Liver (tissue), 9 donors: ENCODE data around the gene CHTF18. TPM values are rescaled to one million over a fixed set of nuclear protein-coding genes. Genes with fewer than 3 reads are reported as not detected.

Source experiments
- DNase-seq: peaks from one replicate; pipeline ENCODE4 v3.0.0-alpha.2; 2017; ENCODE audit warnings: low spot score
- H3K27ac ChIP-seq, 2 donors: one replicate each; pipeline ENCODE4 v1.7.0; 2013; ENCODE audit warnings: inconsistent platforms in 2 of 2, low read length in 2 of 2, control low read depth in 1 of 2, low read depth in 1 of 2, mild to moderate bottlenecking in 1 of 2
- H3K27me3 ChIP-seq, 4 donors: one replicate each; pipeline versions ENCODE4 v1.6.1 to v1.7.0; 2013; ENCODE audit warnings: low read length in 3 of 4, inconsistent platforms in 1 of 4, mild to moderate bottlenecking in 1 of 4, moderate library complexity in 1 of 4; ENCODE audit not compliant: control insufficient read depth in 4 of 4, insufficient read depth in 4 of 4
- H3K36me3 ChIP-seq, 4 donors: one replicate each; pipeline versions ENCODE4 v1.6.1 to v1.7.0; 2013; ENCODE audit warnings: low read length in 3 of 4, mild to moderate bottlenecking in 3 of 4, low read depth in 1 of 4, moderate library complexity in 1 of 4; ENCODE audit not compliant: control insufficient read depth in 4 of 4, insufficient read depth in 3 of 4
- H3K4me1 ChIP-seq, 4 donors: one replicate each; pipeline versions ENCODE4 v1.6.1 to v1.7.0; 2013; ENCODE audit warnings: low read length in 3 of 4, mild to moderate bottlenecking in 3 of 4, moderate library complexity in 1 of 4; ENCODE audit not compliant: control insufficient read depth in 4 of 4, insufficient read depth in 4 of 4
- H3K4me3 ChIP-seq, 3 donors: one replicate each; pipeline versions ENCODE4 v1.6.1 to v1.7.0; 2013; ENCODE audit warnings: low read length in 3 of 3, control low read depth in 1 of 3, low read depth in 1 of 3, mild to moderate bottlenecking in 1 of 3
- H3K9ac ChIP-seq, 2 donors: one replicate each; pipeline ENCODE4 v1.7.0; 2013; ENCODE audit warnings: low read length in 2 of 2, mild to moderate bottlenecking in 2 of 2, moderate library complexity in 2 of 2, control low read depth in 1 of 2, low read depth in 1 of 2
- H3K9me3 ChIP-seq, 4 donors: one replicate each; pipeline versions ENCODE4 v1.6.1 to v1.7.0; 2013; ENCODE audit warnings: low read length in 3 of 4; ENCODE audit not compliant: control insufficient read depth in 4 of 4
- ATF3 ChIP-seq: IDR thresholded peaks from 2 replicates; pipeline ENCODE4 v1.6.1; 2016; ENCODE audit warnings: antibody characterized with exemption
- CTCF ChIP-seq: fragments of 150-350 bp; IDR thresholded peaks from 2 replicates; pipeline ENCODE4 v1.5.1; 2017; ENCODE audit warnings: improper control_type of control experiment, low read depth, low read length; ENCODE audit not compliant: missing input control
- EGR1 ChIP-seq, 2 donors: IDR thresholded peaks; 2 replicates each; pipeline ENCODE4 v1.6.1; 2016 to 2018; ENCODE audit warnings: antibody characterized with exemption in 2 of 2, low read depth in 2 of 2
- FOXA1 ChIP-seq: IDR thresholded peaks from 2 replicates; pipeline ENCODE4 v1.6.1; 2016; ENCODE audit warnings: antibody characterized with exemption
- FOXA2 ChIP-seq: IDR thresholded peaks from 2 replicates; pipeline ENCODE4 v1.6.1; 2016; ENCODE audit warnings: antibody characterized with exemption
- GABPA ChIP-seq, 2 donors: IDR thresholded peaks in 1 of 2; conservative IDR thresholded peaks in 1 of 2; 2 replicates each; pipeline ENCODE4 v1.6.1; 2016; ENCODE audit warnings: antibody characterized with exemption in 2 of 2, mild to moderate bottlenecking in 1 of 2, moderate library complexity in 1 of 2
- HNF4A ChIP-seq, 2 donors: conservative IDR thresholded peaks; 2 replicates each; pipeline ENCODE4 v1.6.1; 2016; ENCODE audit warnings: antibody characterized with exemption in 2 of 2, mild to moderate bottlenecking in 2 of 2
- HNF4G ChIP-seq: IDR thresholded peaks from 2 replicates; pipeline ENCODE4 v1.6.1; 2016; ENCODE audit warnings: antibody characterized with exemption
- JUND ChIP-seq, 2 donors: IDR thresholded peaks; 2 replicates each; pipeline ENCODE4 v1.6.1; 2016; ENCODE audit warnings: antibody characterized with exemption in 2 of 2
- MAX ChIP-seq: IDR thresholded peaks from 2 replicates; pipeline ENCODE4 v1.6.1; 2016; ENCODE audit warnings: antibody characterized with exemption
- NR2F2 ChIP-seq: IDR thresholded peaks from 2 replicates; pipeline ENCODE4 v1.6.1; 2016; ENCODE audit warnings: antibody characterized with exemption
- RAD21 ChIP-seq, 2 donors: IDR thresholded peaks; 2 replicates each; pipeline ENCODE4 v1.6.1; 2016; ENCODE audit warnings: antibody characterized with exemption in 2 of 2, mild to moderate bottlenecking in 2 of 2
- RXRA ChIP-seq, 2 donors: IDR thresholded peaks; 2 replicates each; pipeline ENCODE4 v1.6.1; 2017 to 2018; ENCODE audit warnings: antibody characterized with exemption in 2 of 2, mild to moderate bottlenecking in 1 of 2
- SP1 ChIP-seq: IDR thresholded peaks from 2 replicates; pipeline ENCODE4 v1.6.1; 2018; ENCODE audit warnings: antibody characterized with exemption, mild to moderate bottlenecking
- TAF1 ChIP-seq: conservative IDR thresholded peaks from 2 replicates; pipeline ENCODE4 v1.6.1; 2016; ENCODE audit warnings: antibody characterized with exemption, mild to moderate bottlenecking
- YY1 ChIP-seq: IDR thresholded peaks from 2 replicates; pipeline ENCODE4 v1.6.1; 2016; ENCODE audit warnings: antibody characterized with exemption, mild to moderate bottlenecking
- WGBS: extraction: QIAGEN DNeasy Blood & Tissue Kit; methylation state at CpG from one replicate; pipeline ENCODE4 v1.1.7; 2013; 5-methylcytosine and 5-hydroxymethylcytosine counted together
- polyA plus RNA-seq, 2 donors: library from polyadenylated mRNA; stranded (reverse) in 1 of 2; unstranded in 1 of 2; fragments of 200-250 nt in 1 of 2; fragments of >200 nt in 1 of 2; fragmentation: Nextera tagmentation in 1 of 2; extraction: Ambion mirVana in 1 of 2; gene quantifications; one replicate each; pipeline versions ENCODE4 v1.2.1 to v1.2.3, GENCODE V29; 2013 to 2015
- total RNA-seq, 2 donors: library from RNA; depleted of rRNA; stranded (reverse); fragments of >200 nt; gene quantifications; one replicate each; pipeline ENCODE4 v1.2.3, GENCODE V29; 2014
- TF ChIP-seq, protein P1 (sequence below): IDR thresholded peaks from 2 replicates; pipeline ENCODE4 v1.6.1; 2016; ENCODE audit warnings: antibody characterized with exemption, mild to moderate bottlenecking
- TF ChIP-seq, protein P2 (sequence below): IDR thresholded peaks from 2 replicates; pipeline ENCODE4 v1.6.1; 2016; ENCODE audit warnings: antibody characterized with exemption
- donor health status: healthy.
- donor health status: healthy.
- donor health status: healthy.
- donor health status: healthy.
- donor health status: healthy.

CHTF18 gene
- total and polyA plus RNA-seq, 4 donors, result 1.7 to 15.6 (median 3.9) TPM

DNA sequence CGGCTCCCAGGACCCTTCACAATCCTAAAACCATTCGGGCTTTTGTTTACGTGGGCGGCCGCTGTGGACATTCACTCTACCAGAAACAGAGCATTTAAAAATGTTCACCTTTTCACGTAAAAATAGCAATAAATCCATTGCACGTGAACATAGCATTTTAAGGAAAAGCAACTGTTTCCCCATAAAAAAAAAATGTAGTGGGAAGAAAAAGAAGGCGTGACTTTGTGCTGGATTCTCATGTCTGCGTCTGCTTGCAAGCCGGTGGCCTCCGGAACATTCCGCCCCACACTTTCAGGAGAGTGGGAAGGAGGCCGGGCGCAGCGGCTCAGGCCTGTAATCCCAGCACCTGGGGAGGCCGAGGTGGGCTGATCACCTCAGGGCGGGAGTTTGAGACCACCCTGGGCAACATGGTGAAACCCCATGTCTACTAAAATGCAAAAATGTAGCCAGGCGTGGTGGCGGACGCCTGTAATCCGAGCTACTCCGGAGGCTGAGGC lies 25.5 kb downstream of the CHTF18 start:
- no peaks in the 10 kb centered on the region for H3K4me1 ChIP-seq
- peaks cover 2 to 9% (median 6%) of the 10 kb centered on the region in 4 donors for H3K27me3 ChIP-seq
- no peaks in the 10 kb centered on the region for H3K36me3 ChIP-seq
- H3K9ac ChIP-seq, result no peak overlapping the region
- H3K9me3 ChIP-seq, result no peaks in the 10 kb centered on the region
- no peak overlapping the region for H3K27ac ChIP-seq
- WGBS, result 64% methylated on average over 22 of the region's 22 CpGs
- H3K4me3 ChIP-seq, result no peak overlapping the region
- DNase-seq, result no peak
- no peak for TF ChIP-seq NR2F2
- TF ChIP-seq TAF1, result no peak
- TF ChIP-seq FOXA2, result no peak
- TF ChIP-seq RAD21 (IDR thresholded peaks at IDR 0.05), result no peak
- TF ChIP-seq FOXA1, result no peak
- TF ChIP-seq HNF4G, result no peak
- TF ChIP-seq SP1, result no peak
- no peak for TF ChIP-seq ATF3
- no peak for TF ChIP-seq HNF4A (conservative IDR thresholded peaks at IDR 0.05)
- TF ChIP-seq, protein P1, sequence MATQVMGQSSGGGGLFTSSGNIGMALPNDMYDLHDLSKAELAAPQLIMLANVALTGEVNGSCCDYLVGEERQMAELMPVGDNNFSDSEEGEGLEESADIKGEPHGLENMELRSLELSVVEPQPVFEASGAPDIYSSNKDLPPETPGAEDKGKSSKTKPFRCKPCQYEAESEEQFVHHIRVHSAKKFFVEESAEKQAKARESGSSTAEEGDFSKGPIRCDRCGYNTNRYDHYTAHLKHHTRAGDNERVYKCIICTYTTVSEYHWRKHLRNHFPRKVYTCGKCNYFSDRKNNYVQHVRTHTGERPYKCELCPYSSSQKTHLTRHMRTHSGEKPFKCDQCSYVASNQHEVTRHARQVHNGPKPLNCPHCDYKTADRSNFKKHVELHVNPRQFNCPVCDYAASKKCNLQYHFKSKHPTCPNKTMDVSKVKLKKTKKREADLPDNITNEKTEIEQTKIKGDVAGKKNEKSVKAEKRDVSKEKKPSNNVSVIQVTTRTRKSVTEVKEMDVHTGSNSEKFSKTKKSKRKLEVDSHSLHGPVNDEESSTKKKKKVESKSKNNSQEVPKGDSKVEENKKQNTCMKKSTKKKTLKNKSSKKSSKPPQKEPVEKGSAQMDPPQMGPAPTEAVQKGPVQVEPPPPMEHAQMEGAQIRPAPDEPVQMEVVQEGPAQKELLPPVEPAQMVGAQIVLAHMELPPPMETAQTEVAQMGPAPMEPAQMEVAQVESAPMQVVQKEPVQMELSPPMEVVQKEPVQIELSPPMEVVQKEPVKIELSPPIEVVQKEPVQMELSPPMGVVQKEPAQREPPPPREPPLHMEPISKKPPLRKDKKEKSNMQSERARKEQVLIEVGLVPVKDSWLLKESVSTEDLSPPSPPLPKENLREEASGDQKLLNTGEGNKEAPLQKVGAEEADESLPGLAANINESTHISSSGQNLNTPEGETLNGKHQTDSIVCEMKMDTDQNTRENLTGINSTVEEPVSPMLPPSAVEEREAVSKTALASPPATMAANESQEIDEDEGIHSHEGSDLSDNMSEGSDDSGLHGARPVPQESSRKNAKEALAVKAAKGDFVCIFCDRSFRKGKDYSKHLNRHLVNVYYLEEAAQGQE, result no peak
- TF ChIP-seq RXRA (IDR thresholded peaks at IDR 0.05), result no peak
- no peak for TF ChIP-seq MAX
- TF ChIP-seq CTCF, result no peak
- TF ChIP-seq YY1, result no peak
- TF ChIP-seq EGR1 (IDR thresholded peaks at IDR 0.05; ENCODE audit: low read depth in 2 of 2), result no peak
- no peak for TF ChIP-seq JUND (IDR thresholded peaks at IDR 0.05)
- TF ChIP-seq, protein P2, sequence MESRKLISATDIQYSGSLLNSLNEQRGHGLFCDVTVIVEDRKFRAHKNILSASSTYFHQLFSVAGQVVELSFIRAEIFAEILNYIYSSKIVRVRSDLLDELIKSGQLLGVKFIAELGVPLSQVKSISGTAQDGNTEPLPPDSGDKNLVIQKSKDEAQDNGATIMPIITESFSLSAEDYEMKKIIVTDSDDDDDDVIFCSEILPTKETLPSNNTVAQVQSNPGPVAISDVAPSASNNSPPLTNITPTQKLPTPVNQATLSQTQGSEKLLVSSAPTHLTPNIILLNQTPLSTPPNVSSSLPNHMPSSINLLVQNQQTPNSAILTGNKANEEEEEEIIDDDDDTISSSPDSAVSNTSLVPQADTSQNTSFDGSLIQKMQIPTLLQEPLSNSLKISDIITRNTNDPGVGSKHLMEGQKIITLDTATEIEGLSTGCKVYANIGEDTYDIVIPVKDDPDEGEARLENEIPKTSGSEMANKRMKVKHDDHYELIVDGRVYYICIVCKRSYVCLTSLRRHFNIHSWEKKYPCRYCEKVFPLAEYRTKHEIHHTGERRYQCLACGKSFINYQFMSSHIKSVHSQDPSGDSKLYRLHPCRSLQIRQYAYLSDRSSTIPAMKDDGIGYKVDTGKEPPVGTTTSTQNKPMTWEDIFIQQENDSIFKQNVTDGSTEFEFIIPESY, result no peak
- no peak for TF ChIP-seq GABPA (IDR thresholded peaks at IDR 0.05 in 1 of 2, conservative IDR thresholded peaks at IDR 0.05 in 1 of 2)
